ENCODE data around the gene EMSY.

DNA sequence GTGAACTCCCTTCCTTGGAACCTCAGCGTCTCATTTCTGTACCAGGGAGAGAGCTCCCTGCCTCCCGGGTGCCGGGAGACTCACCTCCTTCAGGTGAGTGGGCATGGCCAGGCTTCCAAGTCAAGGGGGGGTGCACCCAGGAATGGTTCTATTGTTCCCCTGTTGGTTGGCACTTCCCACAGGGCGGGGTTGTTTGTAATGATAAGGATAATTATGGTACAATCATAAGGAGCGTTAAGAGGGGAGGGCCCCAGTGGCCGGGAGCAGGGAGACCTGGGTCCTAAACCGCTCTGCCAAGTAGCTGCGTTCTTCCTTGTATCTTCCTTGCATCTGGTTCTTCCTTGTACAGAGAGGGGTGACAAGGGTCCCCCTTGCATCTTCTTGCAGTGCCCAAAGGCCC is 146.6 kb downstream of the EMSY start:
- TF ChIP-seq, protein P1, sequence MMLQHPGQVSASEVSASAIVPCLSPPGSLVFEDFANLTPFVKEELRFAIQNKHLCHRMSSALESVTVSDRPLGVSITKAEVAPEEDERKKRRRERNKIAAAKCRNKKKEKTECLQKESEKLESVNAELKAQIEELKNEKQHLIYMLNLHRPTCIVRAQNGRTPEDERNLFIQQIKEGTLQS (CRISPR knock-in tag; IDR thresholded peaks at IDR 0.05): no peak
- no peak for TF ChIP-seq YY1 (IDR thresholded peaks at IDR 0.05; ENCODE audit: insufficient read depth, insufficient replicate concordance, low read depth, low read length)
- TF ChIP-seq, protein P2, sequence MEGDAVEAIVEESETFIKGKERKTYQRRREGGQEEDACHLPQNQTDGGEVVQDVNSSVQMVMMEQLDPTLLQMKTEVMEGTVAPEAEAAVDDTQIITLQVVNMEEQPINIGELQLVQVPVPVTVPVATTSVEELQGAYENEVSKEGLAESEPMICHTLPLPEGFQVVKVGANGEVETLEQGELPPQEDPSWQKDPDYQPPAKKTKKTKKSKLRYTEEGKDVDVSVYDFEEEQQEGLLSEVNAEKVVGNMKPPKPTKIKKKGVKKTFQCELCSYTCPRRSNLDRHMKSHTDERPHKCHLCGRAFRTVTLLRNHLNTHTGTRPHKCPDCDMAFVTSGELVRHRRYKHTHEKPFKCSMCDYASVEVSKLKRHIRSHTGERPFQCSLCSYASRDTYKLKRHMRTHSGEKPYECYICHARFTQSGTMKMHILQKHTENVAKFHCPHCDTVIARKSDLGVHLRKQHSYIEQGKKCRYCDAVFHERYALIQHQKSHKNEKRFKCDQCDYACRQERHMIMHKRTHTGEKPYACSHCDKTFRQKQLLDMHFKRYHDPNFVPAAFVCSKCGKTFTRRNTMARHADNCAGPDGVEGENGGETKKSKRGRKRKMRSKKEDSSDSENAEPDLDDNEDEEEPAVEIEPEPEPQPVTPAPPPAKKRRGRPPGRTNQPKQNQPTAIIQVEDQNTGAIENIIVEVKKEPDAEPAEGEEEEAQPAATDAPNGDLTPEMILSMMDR (CRISPR knock-in tag; IDR thresholded peaks at IDR 0.05): no peak
- TF ChIP-seq ZNF296 (CRISPR knock-in tag; conservative IDR thresholded peaks at IDR 0.05): no peak
- TF ChIP-seq JUN (CRISPR knock-in tag; IDR thresholded peaks at IDR 0.05): no peak
- TF ChIP-seq, protein P3, sequence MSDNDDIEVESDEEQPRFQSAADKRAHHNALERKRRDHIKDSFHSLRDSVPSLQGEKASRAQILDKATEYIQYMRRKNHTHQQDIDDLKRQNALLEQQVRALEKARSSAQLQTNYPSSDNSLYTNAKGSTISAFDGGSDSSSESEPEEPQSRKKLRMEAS (IDR thresholded peaks at IDR 0.05): no peak
- TF ChIP-seq, protein P4, sequence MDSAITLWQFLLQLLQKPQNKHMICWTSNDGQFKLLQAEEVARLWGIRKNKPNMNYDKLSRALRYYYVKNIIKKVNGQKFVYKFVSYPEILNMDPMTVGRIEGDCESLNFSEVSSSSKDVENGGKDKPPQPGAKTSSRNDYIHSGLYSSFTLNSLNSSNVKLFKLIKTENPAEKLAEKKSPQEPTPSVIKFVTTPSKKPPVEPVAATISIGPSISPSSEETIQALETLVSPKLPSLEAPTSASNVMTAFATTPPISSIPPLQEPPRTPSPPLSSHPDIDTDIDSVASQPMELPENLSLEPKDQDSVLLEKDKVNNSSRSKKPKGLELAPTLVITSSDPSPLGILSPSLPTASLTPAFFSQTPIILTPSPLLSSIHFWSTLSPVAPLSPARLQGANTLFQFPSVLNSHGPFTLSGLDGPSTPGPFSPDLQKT (CRISPR knock-in tag; IDR thresholded peaks at IDR 0.05; ENCODE audit: borderline replicate concordance): no peak
- TF ChIP-seq KLF13 (CRISPR knock-in tag; IDR thresholded peaks at IDR 0.05): no peak
- no peak for TF ChIP-seq SNRNP70 (IDR thresholded peaks at IDR 0.05; ENCODE audit: low read depth, low read length)
- TF ChIP-seq, protein P5, sequence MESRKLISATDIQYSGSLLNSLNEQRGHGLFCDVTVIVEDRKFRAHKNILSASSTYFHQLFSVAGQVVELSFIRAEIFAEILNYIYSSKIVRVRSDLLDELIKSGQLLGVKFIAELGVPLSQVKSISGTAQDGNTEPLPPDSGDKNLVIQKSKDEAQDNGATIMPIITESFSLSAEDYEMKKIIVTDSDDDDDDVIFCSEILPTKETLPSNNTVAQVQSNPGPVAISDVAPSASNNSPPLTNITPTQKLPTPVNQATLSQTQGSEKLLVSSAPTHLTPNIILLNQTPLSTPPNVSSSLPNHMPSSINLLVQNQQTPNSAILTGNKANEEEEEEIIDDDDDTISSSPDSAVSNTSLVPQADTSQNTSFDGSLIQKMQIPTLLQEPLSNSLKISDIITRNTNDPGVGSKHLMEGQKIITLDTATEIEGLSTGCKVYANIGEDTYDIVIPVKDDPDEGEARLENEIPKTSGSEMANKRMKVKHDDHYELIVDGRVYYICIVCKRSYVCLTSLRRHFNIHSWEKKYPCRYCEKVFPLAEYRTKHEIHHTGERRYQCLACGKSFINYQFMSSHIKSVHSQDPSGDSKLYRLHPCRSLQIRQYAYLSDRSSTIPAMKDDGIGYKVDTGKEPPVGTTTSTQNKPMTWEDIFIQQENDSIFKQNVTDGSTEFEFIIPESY (CRISPR knock-in tag; IDR thresholded peaks at IDR 0.05): no peak
- no peak for TF ChIP-seq POLR2A (IDR thresholded peaks at IDR 0.05; ENCODE audit: insufficient read depth in 1 of 2, low read depth in 2 of 2, low read length in 2 of 2)
- no peak for TF ChIP-seq RAD21 (CRISPR knock-in tag; IDR thresholded peaks at IDR 0.05)
